Dedifferentiated amniotic fluid mesenchymal stem cell (primary cell): Measurements from ENCODE around the gene CHD8.
A peak's percentile ranks its signal among the peaks of the same experiment; 100 is the strongest.

Experiments used
- DNase-seq: peaks from one replicate; pipeline ENCODE4 v3.0.0-alpha.2; 2016; ENCODE audit errors: extremely low spot score

Gene CHD8

GRCh38 chr14:21369949-21370679 is 85.8 kb downstream of the CHD8 start:
- DNase-seq = no peak

GRCh38 chr14:21367582-21368144 is 88.3 kb downstream of the CHD8 start:
- no peak for DNase-seq

GRCh38 chr14:21356511-21356910 is 99.4 kb downstream of the CHD8 start:
- no peak for DNase-seq

- no peak for DNase-seq
Observed at GRCh38 chr14:21352587-21352986, 103.3 kb downstream of the CHD8 start.

- no peak for DNase-seq
Observed at GRCh38 chr14:21350539-21350938, 105.4 kb downstream of the CHD8 start.

- no peak for DNase-seq
Observed at GRCh38 chr14:21347201-21347600, 108.7 kb downstream of the CHD8 start.

- peak; percentile 42 for DNase-seq
Observed at GRCh38 chr14:21346532-21347135, 109.3 kb downstream of the CHD8 start.

GRCh38 chr14:21343035-21343794 is 112.7 kb downstream of the CHD8 start:
- DNase-seq = no peak
